Kidney epithelial cell (primary cell): ENCODE measurements around the gene TMEM120B. TPM values are rescaled to one million over a fixed set of nuclear protein-coding genes. Genes with fewer than 3 reads are reported as not detected.
"Not testable (repeated sequence)": the region's sequence is repeated elsewhere in the genome, so short reads cannot be mapped to it uniquely, and the experiment has no call there.

Experiments used
- DNase-seq: peaks from one replicate; pipeline ENCODE4 v3.0.0-alpha.2; 2010; ENCODE audit warnings: low read depth
- H3K27me3 ChIP-seq: 2 replicates; pipeline ENCODE4 v1.6.0; 2011; ENCODE audit warnings: low read length; ENCODE audit not compliant: control insufficient read depth, insufficient read depth
- H3K36me3 ChIP-seq: 2 replicates; pipeline ENCODE4 v1.5.1; 2011; ENCODE audit warnings: low read length; ENCODE audit not compliant: control insufficient read depth, insufficient read depth
- H3K4me3 ChIP-seq: 2 replicates; pipeline ENCODE4 v1.5.1; 2011; ENCODE audit warnings: low read depth, mild to moderate bottlenecking, control low read depth, low read length
- total RNA-seq: library from RNA; depleted of rRNA; stranded (reverse); fragments of >200 nt; gene quantifications from 2 replicates; pipeline ENCODE4 v1.2.3, GENCODE V29; 2015
- TF ChIP-seq, protein P1 (sequence below): IDR thresholded peaks from 2 replicates; pipeline ENCODE4 v1.5.1; 2011; ENCODE audit warnings: mild to moderate bottlenecking, moderate library complexity, low read length, control low read depth, inconsistent platforms; ENCODE audit not compliant: insufficient read depth, poor library complexity, severe bottlenecking

Gene TMEM120B
- total RNA-seq, 1 donor from 2014 or later: 8.8 TPM

DNA sequence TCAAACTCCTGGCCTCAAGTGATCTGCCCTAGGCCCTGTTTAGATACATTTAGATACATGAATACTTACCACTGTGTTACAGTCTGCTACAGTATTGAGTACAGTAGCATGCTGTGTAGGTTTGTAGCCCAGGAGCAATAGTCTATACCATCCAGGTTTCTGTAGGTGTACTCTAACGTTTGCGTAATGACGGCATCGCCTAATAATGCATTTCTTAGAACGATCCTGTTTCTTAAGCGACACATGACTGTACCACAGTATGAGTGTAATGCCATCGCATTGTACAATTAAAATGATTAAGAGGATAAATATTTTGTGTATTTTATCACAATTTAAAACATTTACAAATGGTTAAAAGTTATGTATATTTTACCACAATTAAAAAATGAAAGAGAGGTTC lies 18.9 kb downstream of the TMEM120B start:
- TF ChIP-seq, protein P1, sequence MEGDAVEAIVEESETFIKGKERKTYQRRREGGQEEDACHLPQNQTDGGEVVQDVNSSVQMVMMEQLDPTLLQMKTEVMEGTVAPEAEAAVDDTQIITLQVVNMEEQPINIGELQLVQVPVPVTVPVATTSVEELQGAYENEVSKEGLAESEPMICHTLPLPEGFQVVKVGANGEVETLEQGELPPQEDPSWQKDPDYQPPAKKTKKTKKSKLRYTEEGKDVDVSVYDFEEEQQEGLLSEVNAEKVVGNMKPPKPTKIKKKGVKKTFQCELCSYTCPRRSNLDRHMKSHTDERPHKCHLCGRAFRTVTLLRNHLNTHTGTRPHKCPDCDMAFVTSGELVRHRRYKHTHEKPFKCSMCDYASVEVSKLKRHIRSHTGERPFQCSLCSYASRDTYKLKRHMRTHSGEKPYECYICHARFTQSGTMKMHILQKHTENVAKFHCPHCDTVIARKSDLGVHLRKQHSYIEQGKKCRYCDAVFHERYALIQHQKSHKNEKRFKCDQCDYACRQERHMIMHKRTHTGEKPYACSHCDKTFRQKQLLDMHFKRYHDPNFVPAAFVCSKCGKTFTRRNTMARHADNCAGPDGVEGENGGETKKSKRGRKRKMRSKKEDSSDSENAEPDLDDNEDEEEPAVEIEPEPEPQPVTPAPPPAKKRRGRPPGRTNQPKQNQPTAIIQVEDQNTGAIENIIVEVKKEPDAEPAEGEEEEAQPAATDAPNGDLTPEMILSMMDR: no peak
- H3K36me3 ChIP-seq: no peaks in the 10 kb centered on the region
- DNase-seq: no peak
- no peaks in the 10 kb centered on the region for H3K27me3 ChIP-seq
- no peak overlapping the region for H3K4me3 ChIP-seq

DNA sequence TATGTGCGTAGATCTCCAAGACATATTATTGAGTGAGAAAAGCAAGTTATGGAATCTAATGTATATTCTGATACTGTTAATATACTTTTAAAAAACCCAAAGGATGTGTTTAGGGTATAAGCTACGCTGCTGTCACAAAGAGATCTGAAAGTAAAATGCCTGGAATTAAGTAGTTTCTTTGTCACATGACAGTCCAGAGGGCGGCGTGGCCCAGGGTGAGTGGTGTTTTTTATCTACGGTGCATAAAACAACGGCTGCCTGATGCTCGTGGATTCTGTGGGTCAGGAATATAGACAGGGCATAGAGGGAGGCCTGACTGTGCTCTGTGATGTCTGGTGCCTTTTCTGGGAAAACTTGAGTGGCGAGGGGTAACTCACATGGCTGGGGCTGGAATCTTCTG lies 21.3 kb downstream of the TMEM120B start:
- no peaks in the 10 kb centered on the region for H3K36me3 ChIP-seq
- TF ChIP-seq, protein P1: no peak
- no peak overlapping the region for H3K4me3 ChIP-seq
- no peaks in the 10 kb centered on the region for H3K27me3 ChIP-seq
- no peak for DNase-seq

DNA sequence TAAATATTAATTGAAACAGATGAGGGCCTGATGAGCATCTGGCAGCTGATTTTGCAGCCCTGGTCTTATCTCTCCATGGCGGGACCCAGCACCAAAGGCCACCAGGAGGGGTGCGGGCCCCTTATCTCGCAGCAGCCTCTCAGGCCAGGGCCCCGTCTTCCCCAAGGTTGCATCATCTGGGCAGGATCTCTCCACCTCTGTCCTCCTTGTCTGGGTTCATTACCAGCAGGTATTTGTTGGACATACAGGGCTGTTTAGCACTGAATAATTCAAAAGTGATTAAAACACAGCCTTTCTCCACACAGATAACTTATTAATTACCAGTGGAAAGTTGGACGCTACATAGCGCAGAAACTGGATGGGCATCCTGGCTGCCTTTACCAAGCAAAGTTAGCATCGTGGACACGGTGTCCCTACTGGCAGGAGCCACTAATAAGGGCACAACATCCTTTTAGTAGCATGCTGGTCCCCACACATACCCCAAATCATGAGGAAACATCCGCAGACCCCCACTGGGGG lies 25.8 kb downstream of the TMEM120B start:
- Histone ChIP-seq H3K4me3 (no peak overlapping the region), H3K27me3 (no peaks in the 10 kb centered on the region), H3K36me3 (no peaks in the 10 kb centered on the region)
- TF ChIP-seq, protein P1: no peak
- DNase-seq: no peak

DNA sequence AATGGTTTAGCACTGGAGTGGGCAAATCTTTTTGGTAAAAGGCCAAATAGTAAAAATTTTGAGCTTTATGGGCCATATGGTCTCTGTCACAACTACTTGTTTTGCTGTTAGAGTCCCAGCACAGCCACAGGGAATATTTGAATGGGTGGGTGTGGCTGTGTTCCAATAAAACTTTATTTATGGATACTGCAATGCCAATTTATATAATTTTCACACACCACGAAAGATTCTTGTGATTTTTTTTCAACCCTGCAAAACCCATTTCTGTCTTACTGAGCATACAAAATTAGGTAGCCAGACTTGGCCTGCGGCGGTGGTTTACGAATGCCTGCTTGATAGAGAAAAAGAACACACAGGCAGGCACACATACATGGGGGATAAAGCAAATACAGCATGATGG lies 28.3 kb downstream of the TMEM120B start:
- no peaks in the 10 kb centered on the region for H3K27me3 ChIP-seq
- H3K4me3 ChIP-seq: no peak overlapping the region
- DNase-seq: no peak
- H3K36me3 ChIP-seq: no peaks in the 10 kb centered on the region
- TF ChIP-seq, protein P1: no peak

DNA sequence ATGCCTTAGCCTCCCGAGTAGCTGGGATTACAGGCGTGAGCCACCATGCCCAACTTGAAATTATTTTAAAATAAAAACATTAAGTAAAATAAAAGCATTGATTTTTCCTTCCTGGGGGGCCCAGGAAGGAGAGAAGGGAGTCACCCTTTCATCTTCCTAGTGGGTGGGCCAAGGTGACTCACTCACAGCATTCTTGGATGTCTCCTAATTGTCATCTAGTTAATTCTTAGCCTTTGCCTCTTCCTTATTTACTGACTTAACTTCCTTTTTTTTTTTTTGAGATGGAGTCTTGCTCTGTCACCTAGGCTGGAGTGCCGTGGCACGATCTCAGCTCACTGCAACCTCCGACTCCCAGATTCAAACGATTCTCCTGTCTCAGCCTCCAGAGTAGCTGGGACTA lies 29.2 kb downstream of the TMEM120B start:
- TF ChIP-seq, protein P1: no peak

DNA sequence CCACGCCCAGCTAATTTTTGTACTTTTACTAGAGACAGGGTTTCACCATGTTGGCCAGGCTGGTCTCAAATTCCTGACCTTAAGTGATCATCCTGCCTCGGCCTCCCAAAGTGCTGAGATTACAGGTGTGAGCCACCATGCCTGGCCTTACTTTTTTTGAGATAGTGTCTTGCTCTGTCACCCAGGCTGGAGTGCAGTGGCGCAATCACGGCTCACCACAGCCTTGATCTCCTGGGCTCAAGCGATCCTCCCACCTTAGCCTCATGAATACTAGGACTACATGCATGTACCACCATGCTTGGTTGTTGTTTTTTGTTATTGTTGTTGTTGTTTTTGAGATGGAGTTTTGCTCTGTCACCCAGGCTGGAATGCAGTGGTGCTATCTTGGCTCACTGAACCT lies 33.0 kb downstream of the TMEM120B start:
- H3K36me3 ChIP-seq, H3K4me3 ChIP-seq, DNase-seq: not testable (repeated sequence)

More for the DNA sequence above, 29.2 kb downstream of the TMEM120B start:
- DNase-seq: no peak
- H3K4me3 ChIP-seq: no peak overlapping the region
- H3K36me3 ChIP-seq: no peaks in the 10 kb centered on the region
- no peaks in the 10 kb centered on the region for H3K27me3 ChIP-seq

More for the DNA sequence above, 33.0 kb downstream of the TMEM120B start:
- H3K27me3 ChIP-seq: not testable (repeated sequence)
